GM12891 (cell line): ENCODE data around the gene DMD.

Experiments used
- PAX5 ChIP-seq: IDR thresholded peaks from 2 replicates; pipeline ENCODE4 v1.6.1; 2011; ENCODE audit warnings: low read length, moderate library complexity, mild to moderate bottlenecking; ENCODE audit not compliant: insufficient read depth, severe bottlenecking
- POLR2A ChIP-seq: IDR thresholded peaks from 2 replicates; pipeline ENCODE4 v1.6.1; 2011; ENCODE audit warnings: low read depth, low read length, control low read depth
- POLR2AphosphoS5 ChIP-seq: IDR thresholded peaks from 2 replicates; pipeline ENCODE4 v1.6.1; 2011; ENCODE audit warnings: low read depth, low read length, control low read depth
- POU2F2 ChIP-seq: IDR thresholded peaks from 2 replicates; pipeline ENCODE4 v1.6.1; 2011; ENCODE audit warnings: low read depth, mild to moderate bottlenecking, control low read depth, low read length, moderate library complexity
- SPI1 ChIP-seq: IDR thresholded peaks from 2 replicates; pipeline ENCODE4 v1.6.1; 2011; ENCODE audit warnings: low read depth, low read length, control low read depth
- TAF1 ChIP-seq: IDR thresholded peaks from 2 replicates; pipeline ENCODE4 v1.6.1; 2011; ENCODE audit warnings: low read depth, low read length, control low read depth

DNA sequence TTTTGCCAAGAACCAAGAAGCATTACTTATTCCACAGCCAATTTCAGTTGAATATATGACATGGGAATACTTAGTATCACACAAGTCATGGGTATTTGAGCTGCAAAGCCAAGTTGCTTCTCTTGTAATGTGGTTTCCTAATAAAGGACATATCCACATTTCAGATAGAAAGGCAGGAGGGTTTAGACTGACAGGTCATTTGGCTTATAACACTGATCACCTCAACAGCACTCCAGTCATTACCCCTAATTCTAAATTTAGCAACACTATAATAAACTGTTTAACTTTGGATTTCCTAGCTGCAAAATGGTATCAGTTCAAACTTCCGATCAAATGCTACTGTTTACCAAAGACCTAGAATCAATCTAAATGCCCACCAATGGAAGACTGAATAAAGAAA lies 2025.5 kb downstream of the DMD start:
- no peak for TF ChIP-seq POLR2A
- TF ChIP-seq TAF1, result no peak
- no peak for TF ChIP-seq POLR2AphosphoS5
- TF ChIP-seq PAX5, result no peak
- TF ChIP-seq SPI1, result no peak
- no peak for TF ChIP-seq POU2F2
